Osteoblast (primary cell): Measurements from ENCODE around the gene SLC6A20. TPM values are rescaled to one million over a fixed set of nuclear protein-coding genes. Genes with fewer than 3 reads are reported as not detected.

ENCODE experiments used
- DNase-seq: peaks from one replicate; pipeline ENCODE4 v3.0.0; 2011; ENCODE audit warnings: low spot score, mixed read lengths; ENCODE audit not compliant: insufficient read length; ENCODE audit errors: missing footprints
- H2AFZ ChIP-seq: 2 replicates; pipeline ENCODE4 v1.6.0; 2011; ENCODE audit warnings: mild to moderate bottlenecking, low read length
- H3K27ac ChIP-seq: 2 replicates; pipeline ENCODE4 v1.5.1; 2011; ENCODE audit warnings: mild to moderate bottlenecking, low read depth, low read length, moderate library complexity
- H3K27me3 ChIP-seq: 2 replicates; pipeline ENCODE4 v1.6.0; 2012; ENCODE audit warnings: mild to moderate bottlenecking, control low read depth, inconsistent platforms, low read length, moderate library complexity; ENCODE audit not compliant: insufficient read depth
- H3K36me3 ChIP-seq: 2 replicates; pipeline ENCODE4 v1.5.1; 2011; ENCODE audit warnings: mild to moderate bottlenecking, low read length, control low read depth, moderate library complexity; ENCODE audit not compliant: insufficient read depth
- H3K4me1 ChIP-seq: 2 replicates; pipeline ENCODE4 v1.5.1; 2011; ENCODE audit warnings: mild to moderate bottlenecking, low read length, control low read depth, moderate library complexity; ENCODE audit not compliant: insufficient read depth
- H3K4me2 ChIP-seq: 2 replicates; pipeline ENCODE4 v1.6.0; 2011; ENCODE audit warnings: mild to moderate bottlenecking, low read length; ENCODE audit not compliant: insufficient read depth
- H3K4me3 ChIP-seq: fragments of 200-600 bp; sonication (generic); 3 replicates; pipeline ENCODE4 v1.5.1; 2012; ENCODE audit warnings: mild to moderate bottlenecking, low read length, inconsistent platforms; ENCODE audit not compliant: insufficient read depth
- H3K79me2 ChIP-seq: 2 replicates; pipeline ENCODE4 v1.6.0; 2012; ENCODE audit warnings: mild to moderate bottlenecking, low read length, control low read depth, inconsistent platforms; ENCODE audit not compliant: insufficient read depth
- H3K9me3 ChIP-seq: 2 replicates; pipeline ENCODE4 v1.5.1; 2011; ENCODE audit warnings: low read depth, low read length, control low read depth
- H4K20me1 ChIP-seq: 2 replicates; pipeline ENCODE4 v1.6.0; 2012; ENCODE audit warnings: mild to moderate bottlenecking, low read length, control low read depth; ENCODE audit not compliant: insufficient read depth
- total RNA-seq: library from RNA; depleted of rRNA; stranded (reverse); fragments of >200 nt; gene quantifications from 2 replicates; pipeline ENCODE4 v1.2.3, GENCODE V29; 2012
- TF ChIP-seq, protein P1 (sequence below): IDR thresholded peaks from 2 replicates; pipeline ENCODE4 v1.5.1; 2011; ENCODE audit warnings: mild to moderate bottlenecking, low read depth, low read length, moderate library complexity; ENCODE audit errors: extremely low read depth

The SLC6A20 gene
- total RNA-seq, 1 donor, result not detected

DNA sequence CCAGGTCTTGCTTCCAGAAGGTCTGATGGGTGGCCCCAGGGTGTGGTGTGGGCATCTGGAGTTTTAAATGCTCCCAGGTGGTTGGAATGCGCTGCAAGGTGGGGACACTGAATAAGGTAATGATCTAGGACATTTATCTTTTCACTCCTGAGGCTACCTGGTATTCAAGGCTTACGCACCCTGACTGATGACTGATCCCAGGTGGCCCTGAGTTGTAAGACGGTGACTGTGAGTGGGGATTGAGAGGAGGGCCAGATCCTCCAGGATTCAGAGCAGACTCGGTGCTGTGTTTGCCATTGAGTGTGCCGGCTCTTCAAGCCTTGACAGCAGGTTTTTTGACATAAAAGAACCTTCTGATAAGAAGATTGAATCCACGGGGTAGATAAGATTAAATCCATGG, 40.3 kb downstream of the SLC6A20 start:
- Histone ChIP-seq H3K36me3 (no peaks in the 10 kb centered on the region), H3K27me3 (peaks cover 9% of the 10 kb centered on the region), H4K20me1 (no peaks in the 10 kb centered on the region), H3K27ac (no peak overlapping the region), H2AFZ (no peak overlapping the region), H3K9me3 (no peaks in the 10 kb centered on the region), H3K79me2 (no peaks in the 10 kb centered on the region), H3K4me1 (no peaks in the 10 kb centered on the region), H3K4me2 (no peak overlapping the region), H3K4me3 (no peak overlapping the region)
- TF ChIP-seq, protein P1, sequence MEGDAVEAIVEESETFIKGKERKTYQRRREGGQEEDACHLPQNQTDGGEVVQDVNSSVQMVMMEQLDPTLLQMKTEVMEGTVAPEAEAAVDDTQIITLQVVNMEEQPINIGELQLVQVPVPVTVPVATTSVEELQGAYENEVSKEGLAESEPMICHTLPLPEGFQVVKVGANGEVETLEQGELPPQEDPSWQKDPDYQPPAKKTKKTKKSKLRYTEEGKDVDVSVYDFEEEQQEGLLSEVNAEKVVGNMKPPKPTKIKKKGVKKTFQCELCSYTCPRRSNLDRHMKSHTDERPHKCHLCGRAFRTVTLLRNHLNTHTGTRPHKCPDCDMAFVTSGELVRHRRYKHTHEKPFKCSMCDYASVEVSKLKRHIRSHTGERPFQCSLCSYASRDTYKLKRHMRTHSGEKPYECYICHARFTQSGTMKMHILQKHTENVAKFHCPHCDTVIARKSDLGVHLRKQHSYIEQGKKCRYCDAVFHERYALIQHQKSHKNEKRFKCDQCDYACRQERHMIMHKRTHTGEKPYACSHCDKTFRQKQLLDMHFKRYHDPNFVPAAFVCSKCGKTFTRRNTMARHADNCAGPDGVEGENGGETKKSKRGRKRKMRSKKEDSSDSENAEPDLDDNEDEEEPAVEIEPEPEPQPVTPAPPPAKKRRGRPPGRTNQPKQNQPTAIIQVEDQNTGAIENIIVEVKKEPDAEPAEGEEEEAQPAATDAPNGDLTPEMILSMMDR, result no peak
- no peak for DNase-seq

DNA sequence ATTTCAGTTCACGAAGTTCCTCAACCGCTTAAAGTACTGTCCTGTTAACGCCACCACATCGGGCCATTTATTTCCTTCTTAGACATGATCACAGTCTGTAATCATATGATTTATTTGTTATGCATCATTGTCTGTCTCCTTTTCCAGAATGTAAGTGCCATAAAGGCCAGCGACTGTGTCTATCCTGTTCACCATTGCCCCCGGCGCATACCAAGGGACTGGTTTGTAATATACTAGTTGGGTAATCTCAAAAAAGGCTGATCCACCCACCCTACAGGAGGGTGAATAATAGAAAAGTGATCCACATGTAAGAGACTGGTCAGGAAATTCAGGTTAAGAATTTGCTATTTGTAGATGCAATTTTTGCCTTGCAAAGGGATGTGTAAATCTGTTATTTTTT, 41.9 kb downstream of the SLC6A20 start:
- Histone ChIP-seq H3K4me1 (no peaks in the 10 kb centered on the region), H4K20me1 (no peaks in the 10 kb centered on the region), H3K27ac (no peak overlapping the region), H3K4me2 (no peak overlapping the region), H3K4me3 (no peak overlapping the region), H3K27me3 (peaks cover 2% of the 10 kb centered on the region), H3K9me3 (no peaks in the 10 kb centered on the region), H3K36me3 (no peaks in the 10 kb centered on the region), H3K79me2 (no peaks in the 10 kb centered on the region), H2AFZ (no peak overlapping the region)
- TF ChIP-seq, protein P1, result no peak
- no peak for DNase-seq

DNA sequence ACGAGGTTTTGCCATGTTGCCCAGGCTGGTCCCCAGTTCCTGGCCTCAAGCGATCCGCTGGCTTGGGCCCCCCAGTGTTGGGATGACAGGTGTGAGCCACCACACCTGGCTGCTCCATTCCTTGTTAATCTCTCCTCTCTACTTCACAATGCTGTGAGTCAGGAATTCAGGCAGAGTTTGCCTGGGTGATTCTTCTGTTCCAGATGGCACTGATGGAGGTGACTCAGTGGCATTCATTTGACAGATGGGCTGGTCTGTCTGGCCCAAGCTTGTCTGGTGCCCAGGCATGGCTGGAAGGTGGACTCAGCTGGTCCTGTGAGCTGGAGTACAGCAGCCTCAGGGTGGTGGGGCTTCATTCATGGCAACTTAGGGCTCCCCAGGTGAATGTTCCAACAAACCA, 43.2 kb downstream of the SLC6A20 start:
- Histone ChIP-seq H3K4me2 (no peak overlapping the region), H3K79me2 (no peaks in the 10 kb centered on the region), H3K36me3 (no peaks in the 10 kb centered on the region), H4K20me1 (no peaks in the 10 kb centered on the region), H2AFZ (no peak overlapping the region), H3K27me3 (no peaks in the 10 kb centered on the region), H3K9me3 (no peaks in the 10 kb centered on the region), H3K27ac (no peak overlapping the region), H3K4me1 (no peaks in the 10 kb centered on the region), H3K4me3 (no peak overlapping the region)
- TF ChIP-seq, protein P1, result no peak
- DNase-seq, result no peak

DNA sequence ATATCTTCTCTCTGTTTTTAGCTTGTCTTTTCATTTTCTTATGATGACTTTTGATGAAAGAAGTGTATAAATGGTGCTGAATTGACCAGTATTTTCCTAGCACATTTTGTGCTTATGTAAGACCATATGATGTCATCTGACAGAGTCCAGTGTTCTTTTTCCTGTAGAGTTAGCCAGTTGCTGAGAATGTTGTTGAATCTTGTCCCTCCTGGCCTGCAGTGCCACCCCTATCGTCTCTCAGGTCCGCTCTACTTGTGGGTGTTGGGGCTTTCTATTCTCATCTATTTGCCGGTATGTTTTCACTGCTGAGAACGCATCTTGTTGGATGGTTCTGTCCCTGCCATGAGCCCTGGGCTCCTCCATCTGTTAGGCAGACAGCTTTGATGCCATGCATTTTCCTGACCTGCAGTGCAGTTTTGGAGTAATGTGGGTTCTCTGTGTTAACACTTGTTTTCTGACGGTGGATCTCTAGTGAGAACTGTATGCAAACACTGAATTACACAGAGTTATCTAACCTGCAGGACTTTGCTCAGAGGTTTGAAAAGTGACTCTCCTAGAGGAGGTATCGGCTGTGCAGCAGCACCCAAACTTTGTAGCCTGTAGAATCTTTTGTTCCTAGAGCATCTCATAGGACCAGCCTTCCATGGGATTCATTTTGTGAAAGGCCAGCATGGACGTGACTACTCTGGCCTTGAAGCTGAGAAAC, 44.6 kb downstream of the SLC6A20 start:
- DNase-seq, result no peak

More for the DNA sequence above, 44.6 kb downstream of the SLC6A20 start:
- no peak overlapping the region for H2AFZ ChIP-seq
- H3K9me3 ChIP-seq, result no peaks in the 10 kb centered on the region
- H3K36me3 ChIP-seq, result no peaks in the 10 kb centered on the region
- H3K27ac ChIP-seq, result no peak overlapping the region
- H3K79me2 ChIP-seq, result no peaks in the 10 kb centered on the region
- no peak overlapping the region for H3K4me3 ChIP-seq
- TF ChIP-seq, protein P1, result no peak
- peaks cover 3% of the 10 kb centered on the region for H4K20me1 ChIP-seq
- H3K27me3 ChIP-seq, result no peaks in the 10 kb centered on the region
- no peaks in the 10 kb centered on the region for H3K4me1 ChIP-seq
- H3K4me2 ChIP-seq, result no peak overlapping the region
